H9 (cell line): ENCODE data around the gene PRR16. TPM values are rescaled to one million over a fixed set of nuclear protein-coding genes. Genes with fewer than 3 reads are reported as not detected.

Source experiments
- DNase-seq: peaks from one replicate; pipeline ENCODE4 v3.0.0-alpha.2; 2017
- H2AFZ ChIP-seq: one replicate; pipeline ENCODE4 v1.6.1; 2013; ENCODE audit warnings: mild to moderate bottlenecking, low read length, control low read depth, moderate library complexity
- H2AK5ac ChIP-seq: 2 replicates; pipeline ENCODE4 v1.6.1; 2013; ENCODE audit warnings: low read length, control low read depth, mixed read lengths; ENCODE audit not compliant: insufficient read length
- H2BK120ac ChIP-seq: one replicate; pipeline ENCODE4 v1.6.1; 2013; ENCODE audit warnings: low read depth, mild to moderate bottlenecking, low read length, control low read depth, inconsistent platforms; ENCODE audit not compliant: poor library complexity, severe bottlenecking
- H2BK12ac ChIP-seq: 2 replicates; pipeline ENCODE4 v1.6.1; 2013; ENCODE audit warnings: low read length, control low read depth, mixed read lengths, low read depth; ENCODE audit not compliant: insufficient read length
- H2BK15ac ChIP-seq: 2 replicates; pipeline ENCODE4 v1.6.1; 2013; ENCODE audit warnings: low read depth, low read length, control low read depth
- H2BK20ac ChIP-seq: one replicate; pipeline ENCODE4 v1.6.1; 2013; ENCODE audit warnings: low read depth, mild to moderate bottlenecking, low read length, control low read depth, inconsistent platforms; ENCODE audit not compliant: poor library complexity, severe bottlenecking
- H2BK5ac ChIP-seq: 2 replicates; pipeline ENCODE4 v1.6.1; 2013; ENCODE audit warnings: low read length, control low read depth, mixed read lengths; ENCODE audit not compliant: insufficient read length
- H3K14ac ChIP-seq: 2 replicates; pipeline ENCODE4 v1.6.1; 2013; ENCODE audit warnings: low read length, control low read depth; ENCODE audit not compliant: insufficient read depth
- H3K18ac ChIP-seq: 2 replicates; pipeline ENCODE4 v1.6.1; 2013; ENCODE audit warnings: low read depth, mild to moderate bottlenecking, mixed read lengths, low read length, control low read depth; ENCODE audit not compliant: insufficient read length
- H3K23ac ChIP-seq: 2 replicates; pipeline ENCODE4 v1.6.1; 2013; ENCODE audit warnings: low read length, control low read depth, mixed read lengths, low read depth; ENCODE audit not compliant: insufficient read length
- H3K23me2 ChIP-seq: 2 replicates; pipeline ENCODE4 v1.6.1; 2013; ENCODE audit warnings: low read depth, mild to moderate bottlenecking, mixed read lengths, low read length, control low read depth; ENCODE audit not compliant: insufficient read length, poor library complexity, severe bottlenecking
- H3K27ac ChIP-seq: 2 replicates; pipeline ENCODE4 v1.5.1; 2013; ENCODE audit warnings: low read length, control low read depth, mixed read lengths, low read depth; ENCODE audit not compliant: insufficient read length
- H3K27me3 ChIP-seq: 2 replicates; pipeline ENCODE4 v1.6.1; 2013; ENCODE audit warnings: low read length, control low read depth, inconsistent platforms; ENCODE audit not compliant: insufficient read depth
- H3K4ac ChIP-seq: 2 replicates; pipeline ENCODE4 v1.6.1; 2013; ENCODE audit warnings: low read depth, mild to moderate bottlenecking, control low read depth, inconsistent platforms, low read length, moderate library complexity
- H3K4me1 ChIP-seq: 2 replicates; pipeline ENCODE4 v1.6.1; 2013; ENCODE audit warnings: low read length, control low read depth, inconsistent platforms; ENCODE audit not compliant: insufficient read depth
- H3K4me2 ChIP-seq: 2 replicates; pipeline ENCODE4 v1.6.1; 2013; ENCODE audit warnings: low read length, control low read depth, mixed read lengths; ENCODE audit not compliant: insufficient read length, insufficient read depth
- H3K56ac ChIP-seq: 2 replicates; pipeline ENCODE4 v1.6.1; 2013; ENCODE audit warnings: low read depth, mild to moderate bottlenecking, mixed read lengths, low read length, control low read depth; ENCODE audit not compliant: insufficient read length
- H3K79me1 ChIP-seq: 2 replicates; pipeline ENCODE4 v1.6.1; 2013; ENCODE audit warnings: low read depth, mild to moderate bottlenecking, moderate library complexity, low read length, control low read depth, inconsistent platforms; ENCODE audit not compliant: insufficient read depth, poor library complexity, severe bottlenecking
- H3K79me2 ChIP-seq: 2 replicates; pipeline ENCODE4 v1.6.1; 2013; ENCODE audit warnings: low read length, control low read depth, inconsistent platforms; ENCODE audit not compliant: insufficient read depth
- H3K9ac ChIP-seq: 2 replicates; pipeline ENCODE4 v1.6.1; 2013; ENCODE audit warnings: low read length, control low read depth, mixed read lengths; ENCODE audit not compliant: insufficient read length; ENCODE audit errors: extremely low read depth
- H3K9me3 ChIP-seq: one replicate; pipeline ENCODE4 v1.6.1; 2013; ENCODE audit warnings: low read depth, low read length, inconsistent platforms; ENCODE audit not compliant: control insufficient read depth
- H3T11ph ChIP-seq: one replicate; pipeline ENCODE4 v1.6.1; 2013; ENCODE audit warnings: mild to moderate bottlenecking, low read length, control low read depth, inconsistent platforms
- H4K20me1 ChIP-seq: one replicate; pipeline ENCODE4 v1.6.1; 2013; ENCODE audit not compliant: control insufficient read depth, insufficient read length, insufficient read depth
- H4K5ac ChIP-seq: 2 replicates; pipeline ENCODE4 v1.6.1; 2013; ENCODE audit warnings: low read depth, mild to moderate bottlenecking, mixed read lengths, low read length, control low read depth; ENCODE audit not compliant: insufficient read length
- H4K8ac ChIP-seq: replicated peaks from 2 replicates; pipeline ENCODE4 v1.6.1; 2013; ENCODE audit warnings: low read length, control low read depth, mixed read lengths, low read depth; ENCODE audit not compliant: insufficient read length
- H4K91ac ChIP-seq: 2 replicates; pipeline ENCODE4 v1.6.1; 2013; ENCODE audit warnings: low read depth, mild to moderate bottlenecking, moderate library complexity, mixed read lengths, low read length, control low read depth; ENCODE audit not compliant: insufficient read length
- H3K27ac Mint-ChIP-seq, 3 experiments: 2 replicates in 2 of 3; 3 replicates in 1 of 3; pipeline ENCODE4 v1.8.0; 2020 to 2021; ENCODE audit warnings: mixed read lengths in 3 of 3, mild to moderate bottlenecking in 1 of 3, moderate library complexity in 1 of 3
- H3K27me3 Mint-ChIP-seq: 2 replicates; pipeline ENCODE4 v1.8.0; 2021; ENCODE audit warnings: low read depth, mild to moderate bottlenecking, moderate library complexity, mixed read lengths
- H3K36me3 Mint-ChIP-seq, 3 experiments: 2 replicates in 2 of 3; 3 replicates in 1 of 3; pipeline ENCODE4 v1.8.0; 2020 to 2021; ENCODE audit warnings: low read depth in 3 of 3, mixed read lengths in 3 of 3; ENCODE audit not compliant: insufficient read depth in 1 of 3
- H3K4me1 Mint-ChIP-seq, 2 experiments: 2 replicates each; pipeline ENCODE4 v1.8.0; 2020; ENCODE audit warnings: mixed read lengths in 2 of 2
- H3K4me3 Mint-ChIP-seq, 2 experiments: 2 replicates in 1 of 2; 3 replicates in 1 of 2; pipeline ENCODE4 v1.8.0; 2020 to 2021; ENCODE audit warnings: mild to moderate bottlenecking in 2 of 2, mixed read lengths in 2 of 2, moderate library complexity in 1 of 2
- H3K9me3 Mint-ChIP-seq, 2 experiments: 2 replicates in 1 of 2; 3 replicates in 1 of 2; pipeline ENCODE4 v1.8.0; 2020; ENCODE audit warnings: mild to moderate bottlenecking in 2 of 2, mixed read lengths in 2 of 2, moderate library complexity in 1 of 2
- WGBS: extraction: QIAGEN DNeasy Blood & Tissue Kit; methylation state at CpG from one replicate; pipeline ENCODE4 v1.1.7; 2013; ENCODE audit warnings: missing lambda C conversion rate, low lambda C conversion rate, mixed read lengths; ENCODE audit not compliant: insufficient read length; ENCODE audit errors: extremely low coverage; 5-methylcytosine and 5-hydroxymethylcytosine counted together
- total RNA-seq: library from RNA; stranded (reverse); gene quantifications from 2 replicates; pipeline ENCODE4 v1.2.1, GENCODE V29; 2021
- TF ChIP-seq, protein P1 (sequence below): fragments of 200-600 bp; sonication (generic); conservative IDR thresholded peaks from 3 replicates; pipeline ENCODE4 v1.8.0; 2021; ENCODE audit warnings: antibody characterized with exemption, mild to moderate bottlenecking

Gene PRR16
- total RNA-seq, 1 experiment from 2014 or later = 0.13 TPM

DNA sequence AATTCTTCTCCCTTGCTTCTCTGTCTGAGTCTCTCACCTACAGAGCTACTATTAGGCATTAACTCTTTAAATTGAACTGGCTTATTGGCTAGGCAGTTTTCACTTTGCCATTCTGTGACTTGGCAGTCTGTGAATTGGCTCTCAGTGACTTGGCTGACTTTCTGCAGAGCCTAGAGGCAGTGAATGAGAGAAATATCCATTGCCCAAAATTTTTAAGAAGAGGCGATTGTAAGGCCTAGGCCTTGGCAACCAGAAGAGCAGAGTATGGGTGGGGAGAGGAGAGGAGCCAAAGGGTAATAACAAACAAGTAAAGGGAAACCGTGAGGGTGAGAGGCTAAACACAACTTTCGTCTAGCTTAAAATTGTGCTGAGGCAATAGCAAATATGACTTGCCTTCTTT, 176.7 kb downstream of the PRR16 start:
- H3K79me1 ChIP-seq = no peaks in the 10 kb centered on the region
- no peaks in the 10 kb centered on the region for H3K79me2 ChIP-seq
- H3K9me3 ChIP-seq = no peaks in the 10 kb centered on the region
- H2AK5ac ChIP-seq = no peak overlapping the region
- no peaks in the 10 kb centered on the region for H3K9me3 Mint-ChIP-seq
- no peak overlapping the region for H3K14ac ChIP-seq
- TF ChIP-seq, protein P1, sequence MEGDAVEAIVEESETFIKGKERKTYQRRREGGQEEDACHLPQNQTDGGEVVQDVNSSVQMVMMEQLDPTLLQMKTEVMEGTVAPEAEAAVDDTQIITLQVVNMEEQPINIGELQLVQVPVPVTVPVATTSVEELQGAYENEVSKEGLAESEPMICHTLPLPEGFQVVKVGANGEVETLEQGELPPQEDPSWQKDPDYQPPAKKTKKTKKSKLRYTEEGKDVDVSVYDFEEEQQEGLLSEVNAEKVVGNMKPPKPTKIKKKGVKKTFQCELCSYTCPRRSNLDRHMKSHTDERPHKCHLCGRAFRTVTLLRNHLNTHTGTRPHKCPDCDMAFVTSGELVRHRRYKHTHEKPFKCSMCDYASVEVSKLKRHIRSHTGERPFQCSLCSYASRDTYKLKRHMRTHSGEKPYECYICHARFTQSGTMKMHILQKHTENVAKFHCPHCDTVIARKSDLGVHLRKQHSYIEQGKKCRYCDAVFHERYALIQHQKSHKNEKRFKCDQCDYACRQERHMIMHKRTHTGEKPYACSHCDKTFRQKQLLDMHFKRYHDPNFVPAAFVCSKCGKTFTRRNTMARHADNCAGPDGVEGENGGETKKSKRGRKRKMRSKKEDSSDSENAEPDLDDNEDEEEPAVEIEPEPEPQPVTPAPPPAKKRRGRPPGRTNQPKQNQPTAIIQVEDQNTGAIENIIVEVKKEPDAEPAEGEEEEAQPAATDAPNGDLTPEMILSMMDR = no peak
- no peak overlapping the region for H3K23ac ChIP-seq
- H4K91ac ChIP-seq = no peak overlapping the region
- no peaks in the 10 kb centered on the region for H3K23me2 ChIP-seq
- no peak overlapping the region for H3K18ac ChIP-seq
- no peaks in the 10 kb centered on the region for H3K4me1 ChIP-seq
- H3K27me3 Mint-ChIP-seq = no peaks in the 10 kb centered on the region
- peaks cover 4 to 5% of the 10 kb centered on the region in 2 experiments for H3K4me1 Mint-ChIP-seq
- H3K9ac ChIP-seq = no peak overlapping the region
- no peak overlapping the region for H2BK20ac ChIP-seq
- H2BK120ac ChIP-seq = no peak overlapping the region
- H3K27ac ChIP-seq = no peak overlapping the region
- WGBS = no CpG with 5 or more reads among the region's 3 CpGs
- no peak overlapping the region for H3K4me3 Mint-ChIP-seq
- H3K4me2 ChIP-seq = no peak overlapping the region
- DNase-seq = no peak
- H4K5ac ChIP-seq = no peak overlapping the region
- no peaks in the 10 kb centered on the region for H4K20me1 ChIP-seq
- H3K56ac ChIP-seq = no peak overlapping the region
- no peak overlapping the region for H2BK12ac ChIP-seq
- H3T11ph ChIP-seq = no peak overlapping the region
- no peaks in the 10 kb centered on the region for H3K27me3 ChIP-seq
- H3K36me3 Mint-ChIP-seq = no peaks in the 10 kb centered on the region
- H3K4ac ChIP-seq = no peak overlapping the region
- H2AFZ ChIP-seq = no peak overlapping the region
- H2BK5ac ChIP-seq = no peak overlapping the region
- H2BK15ac ChIP-seq = no peak overlapping the region
- peak overlapping the region in 1 of 3 experiments; percentile 6; a peak in 1 of 7 replicates for H3K27ac Mint-ChIP-seq
- H4K8ac ChIP-seq = no peak overlapping the region
